Kidney (tissue), 14 donors: ENCODE results near the gene ENPP3. TPM values are rescaled to one million over a fixed set of nuclear protein-coding genes. Genes with fewer than 3 reads are reported as not detected.

Source experiments
- DNase-seq, 5 donors: peaks; one replicate each; pipeline ENCODE4 v3.0.0-alpha.2; 2013 to 2020
- FAIRE-seq: peaks from 2 replicates; lab custom pipeline; 2012; peaks lifted over from hg19 to GRCh38; lab: Jason Lieb, UNC
- H3K27ac ChIP-seq, 2 donors: one replicate each; pipeline ENCODE4 v1.7.0; 2013; ENCODE audit warnings: low read depth in 2 of 2, low read length in 2 of 2, inconsistent platforms in 1 of 2
- H3K27me3 ChIP-seq: one replicate; pipeline ENCODE4 v1.7.1; 2013; ENCODE audit warnings: low read length, inconsistent platforms; ENCODE audit not compliant: control insufficient read depth, insufficient read depth
- H3K36me3 ChIP-seq, 3 donors: one replicate each; pipeline versions ENCODE4 v1.7.0 to v1.7.1; 2013; ENCODE audit warnings: low read length in 3 of 3, control low read depth in 1 of 3, inconsistent platforms in 1 of 3; ENCODE audit not compliant: insufficient read depth in 3 of 3, control insufficient read depth in 2 of 3
- H3K4me1 ChIP-seq, 3 donors: one replicate each; pipeline versions ENCODE4 v1.7.0 to v1.7.1; 2013; ENCODE audit warnings: low read length in 3 of 3, inconsistent platforms in 1 of 3, low read depth in 1 of 3; ENCODE audit not compliant: control insufficient read depth in 2 of 3, insufficient read depth in 2 of 3
- H3K4me3 ChIP-seq, 3 donors: one replicate each; pipeline versions ENCODE4 v1.7.0 to v1.8.1; 2013; ENCODE audit warnings: low read length in 3 of 3, control low read depth in 1 of 3, inconsistent platforms in 1 of 3
- H3K9ac ChIP-seq, 3 donors: one replicate each; pipeline versions ENCODE4 v1.7.0 to v1.7.1; 2013; ENCODE audit warnings: low read length in 3 of 3, control low read depth in 1 of 3, inconsistent platforms in 1 of 3
- H3K9me3 ChIP-seq, 3 donors: one replicate each; pipeline versions ENCODE4 v1.7.0 to v1.7.1; 2013; ENCODE audit warnings: low read length in 3 of 3, control low read depth in 1 of 3, inconsistent platforms in 1 of 3; ENCODE audit not compliant: control insufficient read depth in 2 of 3, insufficient read depth in 1 of 3
- intact Hi-C: fragments of 100-400 bp; cut with DNase I; formaldehyde crosslinking; loops from one replicate; pipeline ENCODE4 v1.11.1; 2022
- polyA plus RNA-seq: library from polyadenylated mRNA; stranded (reverse); fragments of 350-450 nt; fragmentation: Illumina TruSeq; extraction: RNeasy Lipid Tissue Mini Kit (QIAGEN cat#74804); gene quantifications from one replicate; pipeline ENCODE4 v1.2.3, GENCODE V29; 2014; ENCODE audit warnings: low read depth, low replicate concordance; ENCODE audit not compliant: insufficient read depth
- total RNA-seq: library from RNA; stranded (reverse); fragmentation: NEBNext Ultra II Directional; extraction: Animal tissue kit (Norgen Biotek cat#: 25700); gene quantifications from one replicate; pipeline ENCODE4 v1.2.1, GENCODE V29; 2021
- TF ChIP-seq, protein P1 (sequence below): IDR thresholded peaks from 3 replicates; pipeline ENCODE4 v1.5.1; 2012; ENCODE audit warnings: mild to moderate bottlenecking, moderate library complexity, borderline replicate concordance; ENCODE audit not compliant: insufficient read depth; ENCODE audit errors: extremely low read depth
- donor health status: control.
- donor health status: control.
- donor health status: control.
- donor health status: control.
- donor health status: control.
- donor health status: DM: yes; HTN: yes; CAD: no.
- donor health status: Normal renal cell carcinoma (clear cell type).

Gene ENPP3
- total and polyA plus RNA-seq, 2 donors from 2014 or later, result 2.0 to 2.5 TPM

DNA sequence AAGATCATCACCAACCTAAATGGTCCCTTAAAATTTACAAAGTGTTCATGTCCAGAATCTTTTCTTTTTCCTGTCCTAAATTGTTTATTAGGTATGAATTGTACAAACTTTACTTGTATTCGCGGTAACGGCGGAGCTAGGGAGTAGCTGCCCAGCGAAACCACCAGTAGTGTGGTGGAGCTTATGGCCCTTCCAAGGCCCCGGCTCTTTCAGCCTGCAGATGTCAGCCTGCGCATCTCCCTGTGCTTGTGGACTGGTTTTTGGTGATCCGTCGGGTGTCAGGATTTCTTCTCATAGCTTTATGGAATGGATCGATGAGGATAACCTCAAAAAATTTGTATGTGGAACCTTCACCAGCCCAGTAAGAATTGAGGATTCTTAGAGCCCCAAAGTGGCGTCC lies 143.5 kb downstream of the ENPP3 start:
- Histone ChIP-seq H3K27me3 (no peaks in the 10 kb centered on the region), H3K4me3 (no peak overlapping the region), H3K36me3 (no peaks in the 10 kb centered on the region), H3K9ac (no peak overlapping the region), H3K9me3 (no peaks in the 10 kb centered on the region), H3K4me1 (no peaks in the 10 kb centered on the region), H3K27ac (no peak overlapping the region)
- FAIRE-seq, result no peak
- TF ChIP-seq, protein P1, sequence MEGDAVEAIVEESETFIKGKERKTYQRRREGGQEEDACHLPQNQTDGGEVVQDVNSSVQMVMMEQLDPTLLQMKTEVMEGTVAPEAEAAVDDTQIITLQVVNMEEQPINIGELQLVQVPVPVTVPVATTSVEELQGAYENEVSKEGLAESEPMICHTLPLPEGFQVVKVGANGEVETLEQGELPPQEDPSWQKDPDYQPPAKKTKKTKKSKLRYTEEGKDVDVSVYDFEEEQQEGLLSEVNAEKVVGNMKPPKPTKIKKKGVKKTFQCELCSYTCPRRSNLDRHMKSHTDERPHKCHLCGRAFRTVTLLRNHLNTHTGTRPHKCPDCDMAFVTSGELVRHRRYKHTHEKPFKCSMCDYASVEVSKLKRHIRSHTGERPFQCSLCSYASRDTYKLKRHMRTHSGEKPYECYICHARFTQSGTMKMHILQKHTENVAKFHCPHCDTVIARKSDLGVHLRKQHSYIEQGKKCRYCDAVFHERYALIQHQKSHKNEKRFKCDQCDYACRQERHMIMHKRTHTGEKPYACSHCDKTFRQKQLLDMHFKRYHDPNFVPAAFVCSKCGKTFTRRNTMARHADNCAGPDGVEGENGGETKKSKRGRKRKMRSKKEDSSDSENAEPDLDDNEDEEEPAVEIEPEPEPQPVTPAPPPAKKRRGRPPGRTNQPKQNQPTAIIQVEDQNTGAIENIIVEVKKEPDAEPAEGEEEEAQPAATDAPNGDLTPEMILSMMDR, result no peak
- no peak for DNase-seq
- intact Hi-C loops, result no loop called here

DNA sequence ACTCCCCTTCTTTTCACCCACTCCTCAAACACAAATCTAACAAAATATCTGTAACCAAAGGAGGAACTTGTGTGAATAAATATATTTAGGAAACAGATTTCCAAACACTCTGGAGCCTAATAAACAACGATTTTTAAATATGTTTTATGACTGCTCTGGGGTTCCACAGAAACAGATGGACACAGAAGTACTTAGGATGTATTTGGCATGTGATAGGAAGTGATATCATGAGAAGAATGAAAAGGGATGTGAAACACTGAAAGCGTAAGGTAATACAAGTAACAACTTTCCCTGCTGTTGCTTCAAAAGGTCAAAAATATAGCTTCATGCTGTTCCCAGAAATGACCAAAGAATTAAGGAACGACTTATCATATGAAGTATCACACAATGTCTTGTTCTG lies 144.6 kb downstream of the ENPP3 start:
- DNase-seq (no peak), FAIRE-seq (no peak)
- no peak overlapping the region for H3K27ac ChIP-seq
- no peaks in the 10 kb centered on the region for H3K4me1 ChIP-seq
- no peaks in the 10 kb centered on the region for H3K27me3 ChIP-seq
- H3K36me3 ChIP-seq, result no peaks in the 10 kb centered on the region
- intact Hi-C loops, result no loop called here
- TF ChIP-seq, protein P1, result no peak
- H3K9ac ChIP-seq, result no peak overlapping the region
- no peak overlapping the region for H3K4me3 ChIP-seq
- H3K9me3 ChIP-seq, result no peaks in the 10 kb centered on the region

DNA sequence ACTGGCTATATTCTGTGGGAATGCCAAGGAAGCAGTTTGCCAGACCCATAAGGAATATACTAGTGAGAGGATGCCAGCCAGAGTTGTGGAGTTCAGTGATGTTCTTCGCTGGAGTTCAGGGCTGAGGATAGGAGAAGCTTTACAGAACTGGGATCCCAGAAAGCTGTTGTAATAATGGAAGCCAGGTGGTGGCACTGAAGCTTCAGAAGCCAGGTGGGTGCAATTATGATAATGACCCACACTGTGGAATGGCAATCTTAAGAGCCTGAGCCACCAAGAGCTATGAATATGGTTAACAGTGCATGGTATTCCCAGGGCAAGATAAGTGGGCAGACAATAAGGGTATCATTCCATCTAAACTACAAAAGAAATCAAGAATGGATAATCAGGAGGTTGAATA lies 145.7 kb downstream of the ENPP3 start:
- no peak for DNase-seq
- intact Hi-C loops, result no loop called here

More for the DNA sequence above, 145.7 kb downstream of the ENPP3 start:
- no peaks in the 10 kb centered on the region for H3K27me3 ChIP-seq
- H3K9me3 ChIP-seq, result no peaks in the 10 kb centered on the region
- TF ChIP-seq, protein P1, result peak; percentile 40
- H3K27ac ChIP-seq, result no peak overlapping the region
- FAIRE-seq, result no peak
- H3K4me1 ChIP-seq, result no peaks in the 10 kb centered on the region
- H3K36me3 ChIP-seq, result no peaks in the 10 kb centered on the region
- no peak overlapping the region for H3K4me3 ChIP-seq
- no peak overlapping the region for H3K9ac ChIP-seq
